ENCODE data around the gene NF2. TPM values are rescaled to one million over a fixed set of nuclear protein-coding genes. Genes with fewer than 3 reads are reported as not detected.

Gene NF2
- total and polyA plus RNA-seq, 2 of the 8 experiments (the other 6 are each of a cell fraction or from before 2014, with no cell fraction given), result 17.6 to 53.6 TPM

GRCh38 chr22:29717789-29718188 lies 114.4 kb downstream of the NF2 start:
- no peaks in the 10 kb centered on the region for H3K9me3 ChIP-seq (ENCODE audit: insufficient read depth in 2 of 2, low read depth in 1 of 2, low read length in 1 of 2)
- no peak overlapping the region for H3K18ac ChIP-seq (ENCODE audit: extremely low read depth, low read length)
- ChIA-PET POLR2A (ENCODE audit: partially characterized antibody) (interaction anchor here (0.6 kb wide), 2 partner anchors 16 to 741 kb away, joined by 3 read pairs; no protein-coding TSS in a partner anchor), CTCF (ENCODE audit: partially characterized antibody) (interaction anchor here (0.6 to 4.1 kb wide), 16 partner anchors 10 to 287 kb away, joined by 3 to 25 read pairs (median 3); no protein-coding TSS in a partner anchor)
- peaks cover 21 to 42% (median 35%) of the 10 kb centered on the region in 4 experiments for H3K27me3 ChIP-seq (replicated peaks in 1 of 4; ENCODE audit: control insufficient read depth in 3 of 4, extremely low read depth in 1 of 4, insufficient read depth in 3 of 4, low read length in 3 of 4)
- no peaks in the 10 kb centered on the region for H3K79me2 ChIP-seq (ENCODE audit: control insufficient read depth in 1 of 2, insufficient read depth in 2 of 2, low read length in 2 of 2)
- H4K5ac ChIP-seq (ENCODE audit: insufficient read length, low read depth, low read length), result no peak overlapping the region
- no peak overlapping the region for H4K8ac ChIP-seq (ENCODE audit: extremely low read depth, insufficient read depth, low read length)
- H2BK15ac ChIP-seq (ENCODE audit: low read length), result no peak overlapping the region
- no peak for TF ChIP-seq SP2 (IDR thresholded peaks at IDR 0.05; ENCODE audit: low read length)
- no peak for TF ChIP-seq ZNF274 (IDR thresholded peaks at IDR 0.05; ENCODE audit: borderline replicate concordance, extremely low read depth, low read length)
- no peak for TF ChIP-seq E2F6 (IDR thresholded peaks at IDR 0.05)
- H3K56ac ChIP-seq (replicated peaks; ENCODE audit: insufficient read length, low read depth, low read length), result no peak overlapping the region
- H3K79me1 ChIP-seq (ENCODE audit: low read depth, low read length), result no peaks in the 10 kb centered on the region; the same call in 1 of the 2 replicates
- no peak overlapping the region for H3K9ac ChIP-seq (replicated peaks in 1 of 4; ENCODE audit: extremely low read depth in 1 of 4, low read depth in 3 of 4, low read length in 3 of 4)
- H3K36me3 ChIP-seq (ENCODE audit: control insufficient read depth in 2 of 4, insufficient read depth in 4 of 4, low read length in 3 of 4), result no peaks in the 10 kb centered on the region
- H3K27ac ChIP-seq (ENCODE audit: low read depth, low read length), result no peak overlapping the region
- H2AK5ac ChIP-seq (ENCODE audit: low read depth, low read length), result no peak overlapping the region
- no peak for DNase-seq (ENCODE audit: low read depth in 1 of 2, low spot score in 2 of 2)
- no peak overlapping the region for H4K91ac ChIP-seq (replicated peaks; ENCODE audit: insufficient read length, low read length)
- no peak overlapping the region for H3K4me2 ChIP-seq (ENCODE audit: insufficient read depth in 1 of 2, low read depth in 2 of 2, low read length in 2 of 2)
- H3K23me2 ChIP-seq (ENCODE audit: low read depth, low read length), result peaks cover 5% of the 10 kb centered on the region; the same call in 1 of the 2 replicates
- peaks cover 0 to 14% (median 4%) of the 10 kb centered on the region in 4 experiments; a peak in 6 of 7 replicates for H3K4me1 ChIP-seq (replicated peaks in 1 of 4; ENCODE audit: control insufficient read depth in 3 of 4, insufficient read depth in 4 of 4, low read length in 3 of 4)
- H2BK120ac ChIP-seq (replicated peaks; ENCODE audit: low read depth, low read length), result no peak overlapping the region
- 80% methylated on average over 11 of the region's 11 CpGs; no CpG with 5 or more reads in 1 of the 2 experiments for WGBS, 2 experiments (ENCODE audit: extremely low coverage in 1 of 2, insufficient coverage in 1 of 2, insufficient read length in 1 of 2, insufficient replicate concordance in 2 of 2, low coverage in 1 of 2, low lambda C conversion rate in 2 of 2, missing lambda C conversion rate in 1 of 2)
- no peak overlapping the region for H2BK5ac ChIP-seq (ENCODE audit: low read depth, low read length)
- FAIRE-seq, result no peak
- no peak overlapping the region for H3K4ac ChIP-seq (replicated peaks; ENCODE audit: insufficient read length, low read depth, low read length)
- H3K14ac ChIP-seq (ENCODE audit: insufficient read length), result no peak overlapping the region
- no peak overlapping the region for H3K23ac ChIP-seq (ENCODE audit: insufficient read length)
- no peak overlapping the region for H3K4me3 ChIP-seq (ENCODE audit: extremely low read depth in 1 of 4, insufficient read depth in 2 of 4, low read depth in 3 of 4, low read length in 4 of 4)
- H2BK20ac ChIP-seq (ENCODE audit: low read length), result no peak overlapping the region
- H2AFZ ChIP-seq (ENCODE audit: low read length), result no peak overlapping the region
- no peak overlapping the region for H2BK12ac ChIP-seq (ENCODE audit: low read depth, low read length)
- peaks cover 3 to 5% of the 10 kb centered on the region in 2 experiments for H4K20me1 ChIP-seq (replicated peaks in 1 of 2; ENCODE audit: control insufficient read depth in 1 of 2, insufficient read depth in 2 of 2, low read length in 2 of 2)
